ENCODE data around the gene SHOX. TPM values are rescaled to one million over a fixed set of nuclear protein-coding genes. Genes with fewer than 3 reads are reported as not detected.
"Not testable (repeated sequence)": the region's sequence is repeated elsewhere in the genome, so short reads cannot be mapped to it uniquely, and the experiment has no call there.

The SHOX gene
- total RNA-seq, 1 donor from 2014 or later: 0.16 TPM

DNA sequence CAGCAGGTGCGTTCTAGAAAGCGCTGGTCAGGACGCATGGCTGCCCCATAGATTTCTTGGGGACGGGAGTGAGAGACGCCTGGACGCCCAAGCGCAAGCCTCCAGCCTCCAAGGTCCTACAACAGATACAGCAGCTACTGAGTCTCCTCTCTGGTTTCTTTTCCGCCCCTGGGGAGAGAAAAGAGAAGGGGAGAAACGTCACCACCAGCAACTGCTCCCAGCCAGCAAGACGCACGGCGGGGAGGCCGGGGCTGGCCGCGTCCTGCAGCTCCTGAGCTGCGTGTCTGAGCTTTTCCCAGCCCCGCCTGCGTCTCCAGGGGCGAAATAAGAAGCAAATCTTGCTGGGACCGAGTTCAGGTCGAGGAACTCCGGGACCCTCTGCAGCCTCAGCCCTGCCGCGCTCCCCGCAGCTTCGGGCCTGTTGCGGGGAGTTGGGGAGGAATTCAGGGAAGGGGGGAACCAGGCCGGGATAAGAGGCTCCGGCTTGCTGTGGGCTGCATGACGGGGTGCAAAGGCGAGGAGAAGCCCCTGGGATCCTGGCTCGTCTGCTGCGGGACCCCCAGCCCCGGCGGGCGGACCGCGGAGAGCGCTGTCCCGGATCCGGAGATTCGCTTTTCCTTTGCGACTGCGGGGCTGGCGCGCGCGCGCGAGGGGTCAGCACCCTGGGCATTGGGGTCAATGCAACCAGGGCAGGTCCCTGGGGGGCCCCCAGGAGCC, 6.8 kb upstream of the SHOX start:
- Mint-ChIP-seq H3K9me3 (no peaks in the 10 kb centered on the region), H3K27ac (ENCODE audit: unreplicated experiment) (no peak overlapping the region), H3K27me3 (ENCODE audit: low read depth) (peaks cover 89% of the 10 kb centered on the region), H3K36me3 (ENCODE audit: low read depth) (no peaks in the 10 kb centered on the region), H3K4me3 (peak overlapping the region; percentile 19), H3K4me1 (peaks cover 12% of the 10 kb centered on the region)
- no peak for DNase-seq (ENCODE audit: low read depth, low spot score)
- TF ChIP-seq, protein P1, sequence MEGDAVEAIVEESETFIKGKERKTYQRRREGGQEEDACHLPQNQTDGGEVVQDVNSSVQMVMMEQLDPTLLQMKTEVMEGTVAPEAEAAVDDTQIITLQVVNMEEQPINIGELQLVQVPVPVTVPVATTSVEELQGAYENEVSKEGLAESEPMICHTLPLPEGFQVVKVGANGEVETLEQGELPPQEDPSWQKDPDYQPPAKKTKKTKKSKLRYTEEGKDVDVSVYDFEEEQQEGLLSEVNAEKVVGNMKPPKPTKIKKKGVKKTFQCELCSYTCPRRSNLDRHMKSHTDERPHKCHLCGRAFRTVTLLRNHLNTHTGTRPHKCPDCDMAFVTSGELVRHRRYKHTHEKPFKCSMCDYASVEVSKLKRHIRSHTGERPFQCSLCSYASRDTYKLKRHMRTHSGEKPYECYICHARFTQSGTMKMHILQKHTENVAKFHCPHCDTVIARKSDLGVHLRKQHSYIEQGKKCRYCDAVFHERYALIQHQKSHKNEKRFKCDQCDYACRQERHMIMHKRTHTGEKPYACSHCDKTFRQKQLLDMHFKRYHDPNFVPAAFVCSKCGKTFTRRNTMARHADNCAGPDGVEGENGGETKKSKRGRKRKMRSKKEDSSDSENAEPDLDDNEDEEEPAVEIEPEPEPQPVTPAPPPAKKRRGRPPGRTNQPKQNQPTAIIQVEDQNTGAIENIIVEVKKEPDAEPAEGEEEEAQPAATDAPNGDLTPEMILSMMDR (conservative IDR thresholded peaks at IDR 0.05): no peak

DNA sequence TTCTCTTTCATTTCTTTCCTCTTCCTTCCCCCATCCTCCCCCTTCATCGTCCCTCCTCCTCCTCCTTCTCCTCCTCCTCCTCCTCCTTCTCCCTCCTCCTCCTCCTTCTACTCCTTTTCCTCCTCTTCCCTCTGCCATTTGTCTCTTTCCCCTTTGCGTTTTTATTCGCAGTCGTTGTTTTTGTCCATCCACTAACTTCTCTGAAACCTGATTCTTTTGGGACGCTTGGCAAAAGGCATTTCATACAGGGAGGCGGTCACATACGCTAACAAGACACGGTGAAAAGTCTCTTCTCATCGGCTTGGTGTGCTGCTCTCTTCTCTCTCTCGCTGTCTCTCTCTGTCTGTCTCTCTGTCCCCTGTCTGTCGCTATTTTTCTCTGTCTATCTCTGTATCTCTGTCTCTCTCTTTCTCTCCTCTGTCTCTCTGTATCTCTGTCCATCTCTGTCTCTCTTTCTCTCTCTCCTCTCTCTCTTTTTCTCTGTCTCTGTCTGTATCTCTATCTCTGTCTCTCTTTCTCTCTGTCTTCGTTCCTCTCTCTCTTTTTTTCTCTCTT, 5.4 kb upstream of the SHOX start:
- DNase-seq (ENCODE audit: low read depth, low spot score): no peak
- peaks cover 97% of the 10 kb centered on the region for H3K27me3 Mint-ChIP-seq (ENCODE audit: low read depth)
- TF ChIP-seq, protein P1 (conservative IDR thresholded peaks at IDR 0.05): no peak
- H3K4me1 Mint-ChIP-seq: peaks cover 12% of the 10 kb centered on the region
- no peak overlapping the region for H3K27ac Mint-ChIP-seq (ENCODE audit: unreplicated experiment)
- no peaks in the 10 kb centered on the region for H3K9me3 Mint-ChIP-seq
- no peak overlapping the region for H3K4me3 Mint-ChIP-seq
- peaks cover 3% of the 10 kb centered on the region for H3K36me3 Mint-ChIP-seq (ENCODE audit: low read depth)

DNA sequence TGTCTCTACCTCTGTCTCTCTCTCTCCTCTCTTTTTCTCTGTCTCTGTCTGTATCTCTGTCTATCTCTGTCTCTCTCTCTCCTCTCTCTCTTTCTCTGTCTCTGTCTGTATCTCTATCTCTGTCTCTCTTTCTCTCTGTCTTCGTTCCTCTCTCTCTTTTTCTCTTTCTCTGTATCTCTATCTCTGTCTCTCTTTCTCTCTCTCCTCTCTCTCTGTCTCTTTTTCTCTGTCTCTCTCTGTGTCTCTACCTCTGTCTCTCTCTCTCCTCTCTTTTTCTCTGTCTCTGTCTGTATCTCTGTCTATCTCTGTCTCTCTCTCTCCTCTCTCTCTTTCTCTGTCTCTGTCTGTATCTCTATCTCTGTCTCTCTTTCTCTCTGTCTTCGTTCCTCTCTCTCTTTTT, 4.5 kb upstream of the SHOX start:
- peak overlapping the region; percentile 22 for H3K4me3 Mint-ChIP-seq
- H3K27me3 Mint-ChIP-seq (ENCODE audit: low read depth): peaks cover 97% of the 10 kb centered on the region
- not testable (repeated sequence) for DNase-seq (ENCODE audit: low read depth, low spot score); H3K27ac Mint-ChIP-seq (ENCODE audit: unreplicated experiment); H3K36me3 Mint-ChIP-seq (ENCODE audit: low read depth); H3K9me3 Mint-ChIP-seq
- peaks cover 12% of the 10 kb centered on the region for H3K4me1 Mint-ChIP-seq

DNA sequence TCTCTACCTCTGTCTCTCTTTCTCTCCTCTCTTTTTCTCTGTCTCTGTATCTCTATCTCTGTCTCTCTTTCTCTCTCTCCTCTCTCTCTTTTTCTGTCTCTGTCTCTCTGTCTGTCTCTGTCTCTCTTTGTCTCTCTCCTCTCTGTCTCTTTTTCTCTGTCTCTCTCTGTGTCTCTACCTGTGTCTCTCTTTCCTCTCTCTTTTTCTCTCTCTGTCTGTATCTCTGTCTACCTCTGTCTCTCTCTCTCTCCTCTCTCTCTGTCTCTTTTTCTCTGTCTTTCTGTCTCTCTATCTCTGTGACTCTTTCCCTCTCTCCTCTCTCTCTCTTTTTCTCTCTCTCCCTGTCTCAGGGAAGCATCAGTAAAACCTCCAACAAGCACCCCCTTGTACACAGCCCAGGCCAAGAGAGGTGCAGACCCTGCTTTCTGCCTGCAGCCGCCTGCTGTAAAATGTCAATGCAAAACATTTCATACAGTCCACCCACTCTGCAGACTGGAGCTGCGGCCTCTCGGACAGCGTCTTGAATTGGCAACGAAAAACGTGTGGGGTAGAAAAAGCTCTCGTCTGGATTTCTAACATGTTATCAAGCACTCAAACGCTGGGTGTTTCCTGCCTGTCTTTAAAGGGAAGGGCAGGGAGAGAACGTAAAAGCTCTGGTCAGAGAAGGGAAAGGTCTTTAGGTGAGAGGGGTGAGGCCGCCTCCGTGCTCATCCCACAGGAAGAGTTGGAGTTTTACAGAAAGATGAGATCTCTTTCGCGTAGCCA, 3.7 kb upstream of the SHOX start:
- peaks cover 3% of the 10 kb centered on the region for H3K36me3 Mint-ChIP-seq (ENCODE audit: low read depth)
- H3K27ac Mint-ChIP-seq (ENCODE audit: unreplicated experiment): no peak overlapping the region
- TF ChIP-seq, protein P1 (conservative IDR thresholded peaks at IDR 0.05): no peak
- no peak for DNase-seq (ENCODE audit: low read depth, low spot score)
- H3K4me1 Mint-ChIP-seq: peaks cover 12% of the 10 kb centered on the region
- H3K27me3 Mint-ChIP-seq (ENCODE audit: low read depth): peaks cover 98% of the 10 kb centered on the region
- H3K4me3 Mint-ChIP-seq: peak overlapping the region; percentile 0
- no peaks in the 10 kb centered on the region for H3K9me3 Mint-ChIP-seq

DNA sequence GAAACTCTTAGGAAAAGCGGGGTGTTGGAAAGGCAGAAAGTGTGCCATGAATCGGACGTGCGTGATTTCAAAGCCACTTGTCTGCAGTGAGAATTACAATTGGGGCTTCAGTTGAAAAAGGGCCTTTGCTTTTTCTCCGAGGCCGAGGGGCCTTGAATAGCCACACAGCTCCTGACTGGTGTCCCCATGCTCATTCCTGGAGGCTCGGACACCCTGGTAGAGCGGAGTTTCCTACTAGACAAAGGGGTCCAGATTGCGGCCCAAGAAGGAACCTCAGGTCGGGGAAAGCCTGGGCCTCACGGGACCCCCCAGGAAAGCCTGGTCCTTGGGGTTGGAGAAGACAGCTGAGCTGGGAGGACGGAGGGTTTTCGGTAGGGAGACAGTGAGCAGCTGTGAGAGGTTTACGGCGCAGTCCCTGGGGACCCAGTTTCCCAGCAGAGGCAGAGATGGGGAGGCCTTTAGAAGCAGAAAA, 3.0 kb upstream of the SHOX start:
- no peak for DNase-seq (ENCODE audit: low read depth, low spot score)
- TF ChIP-seq, protein P1 (conservative IDR thresholded peaks at IDR 0.05): no peak
- Mint-ChIP-seq H3K27ac (ENCODE audit: unreplicated experiment) (no peak overlapping the region), H3K36me3 (ENCODE audit: low read depth) (peaks cover 3% of the 10 kb centered on the region), H3K4me3 (peak overlapping the region; percentile 0), H3K4me1 (peaks cover 12% of the 10 kb centered on the region), H3K9me3 (no peaks in the 10 kb centered on the region), H3K27me3 (ENCODE audit: low read depth) (peaks cover 98% of the 10 kb centered on the region)
